ENCODE data around the gene PRG2.

PRG2 gene

GRCh38 chr11:57348636-57349313, 41.7 kb downstream of the PRG2 start:
- H3K4me3 ChIP-seq (replicated peaks; ENCODE audit: low read depth, low read length): no peak overlapping the region
- TF ChIP-seq CTCF (IDR thresholded peaks at IDR 0.05; ENCODE audit: low read length, missing control alignments): no peak
- no peak for DNase-seq (ENCODE audit: low read depth)

- no peak overlapping the region for H3K4me3 ChIP-seq (replicated peaks; ENCODE audit: low read depth, low read length)
- TF ChIP-seq CTCF (IDR thresholded peaks at IDR 0.05; ENCODE audit: low read length, missing control alignments): no peak
- no peak for DNase-seq (ENCODE audit: low read depth)
These were observed 42.4 kb downstream of the PRG2 start for GRCh38 chr11:57348052-57348451.

GRCh38 chr11:57347336-57347735, 43.1 kb downstream of the PRG2 start:
- H3K4me3 ChIP-seq (replicated peaks; ENCODE audit: low read depth, low read length): no peak overlapping the region
- DNase-seq (ENCODE audit: low read depth): no peak
- TF ChIP-seq CTCF (IDR thresholded peaks at IDR 0.05; ENCODE audit: low read length, missing control alignments): no peak

GRCh38 chr11:57345555-57346211, 44.8 kb downstream of the PRG2 start:
- no peak overlapping the region for H3K4me3 ChIP-seq (replicated peaks; ENCODE audit: low read depth, low read length)
- peak; percentile 62 for TF ChIP-seq CTCF (IDR thresholded peaks at IDR 0.05; ENCODE audit: low read length, missing control alignments)
- DNase-seq (ENCODE audit: low read depth): peak; percentile 76

GRCh38 chr11:57344826-57345225, 45.6 kb downstream of the PRG2 start:
- no peak overlapping the region for H3K4me3 ChIP-seq (replicated peaks; ENCODE audit: low read depth, low read length)
- TF ChIP-seq CTCF (IDR thresholded peaks at IDR 0.05; ENCODE audit: low read length, missing control alignments): no peak
- DNase-seq (ENCODE audit: low read depth): no peak

GRCh38 chr11:57343825-57344224, 46.6 kb downstream of the PRG2 start:
- no peak for DNase-seq (ENCODE audit: low read depth)
- TF ChIP-seq CTCF (IDR thresholded peaks at IDR 0.05; ENCODE audit: low read length, missing control alignments): no peak
- H3K4me3 ChIP-seq (replicated peaks; ENCODE audit: low read depth, low read length): no peak overlapping the region

- TF ChIP-seq CTCF (IDR thresholded peaks at IDR 0.05; ENCODE audit: low read length, missing control alignments): no peak
- no peak for DNase-seq (ENCODE audit: low read depth)
- H3K4me3 ChIP-seq (replicated peaks; ENCODE audit: low read depth, low read length): no peak overlapping the region
These were observed 47.7 kb downstream of the PRG2 start for GRCh38 chr11:57342702-57343101.
